ENCODE data around the gene CLDN34.

GRCh38 chrX:9943420-9943819, 23.7 kb upstream of the CLDN34 start:
- no peak for TF ChIP-seq RAD21 (IDR thresholded peaks at IDR 0.05; ENCODE audit: low read depth)
- no peak for TF ChIP-seq ZBTB7A (IDR thresholded peaks at IDR 0.05; ENCODE audit: low read depth)
- TF ChIP-seq TEAD4 (IDR thresholded peaks at IDR 0.05): no peak
- TF ChIP-seq TCF12 (IDR thresholded peaks at IDR 0.05; ENCODE audit: low read depth): no peak
- no peak for TF ChIP-seq MAX (IDR thresholded peaks at IDR 0.05)
- no peak for TF ChIP-seq CEBPB (IDR thresholded peaks at IDR 0.05)
- no peak for TF ChIP-seq YY1 (IDR thresholded peaks at IDR 0.05; ENCODE audit: low read depth)
- no peak for TF ChIP-seq EP300 (IDR thresholded peaks at IDR 0.05; ENCODE audit: borderline replicate concordance)
- TF ChIP-seq EGR1 (IDR thresholded peaks at IDR 0.05): no peak
- no peak for TF ChIP-seq FOXM1 (IDR thresholded peaks at IDR 0.05; ENCODE audit: borderline replicate concordance, low read depth)
- no peak for TF ChIP-seq TAF1 (IDR thresholded peaks at IDR 0.05; ENCODE audit: low read depth)
- no peak for TF ChIP-seq USF1 (IDR thresholded peaks at IDR 0.05)
- no peak for TF ChIP-seq REST (IDR thresholded peaks at IDR 0.05; ENCODE audit: low read depth)
- TF ChIP-seq CREB1 (IDR thresholded peaks at IDR 0.05; ENCODE audit: low read depth): no peak
